Colonic mucosa (tissue), 4 donors: ENCODE measurements around the gene SPANXN5. TPM values are rescaled to one million over a fixed set of nuclear protein-coding genes. Genes with fewer than 3 reads are reported as not detected.
"Not testable (repeated sequence)": the region's sequence is repeated elsewhere in the genome, so short reads cannot be mapped to it uniquely, and the experiment has no call there.

Experiments
- DNase-seq: peaks from one replicate; pipeline ENCODE4 v3.0.0-alpha.2; 2020
- H3K27ac ChIP-seq: fragments of 200-600 bp; one replicate; pipeline ENCODE4 v1.8.0; 2021
- H3K27me3 ChIP-seq: fragments of 200-600 bp; one replicate; pipeline ENCODE4 v1.8.0; 2021
- H3K36me3 ChIP-seq: fragments of 200-600 bp; one replicate; pipeline ENCODE4 v1.8.0; 2021
- H3K4me1 ChIP-seq: fragments of 200-600 bp; one replicate; pipeline ENCODE4 v1.8.0; 2021; ENCODE audit warnings: mild to moderate bottlenecking
- H3K4me3 ChIP-seq: fragments of 200-600 bp; one replicate; pipeline ENCODE4 v1.8.0; 2021
- H3K9ac ChIP-seq, 2 donors: one replicate each; pipeline ENCODE4 v1.7.0; 2013; ENCODE audit warnings: control low read depth in 2 of 2, low read depth in 2 of 2, low read length in 2 of 2
- H3K9me3 ChIP-seq: fragments of 200-600 bp; one replicate; pipeline ENCODE4 v1.8.0; 2021
- intact Hi-C: fragments of 100-400 bp; cut with DNase I; formaldehyde crosslinking; loops from one replicate; pipeline ENCODE4 v1.14.1; 2022
- total RNA-seq, 2 donors: library from RNA; stranded (reverse); fragmentation: NEBNext Ultra II Directional in 1 of 2; extraction: Animal tissue kit (Norgen Biotek cat#: 25700) in 1 of 2; gene quantifications; one replicate each; pipeline ENCODE4 v1.2.1, GENCODE V29; 2021
- TF ChIP-seq, protein P1 (sequence below): fragments of 200-600 bp; IDR thresholded peaks from one replicate; pipeline ENCODE4 v1.8.0; 2022; ENCODE audit warnings: antibody characterized with exemption, mild to moderate bottlenecking
- donor health status: healthy.
- donor health status: DM: no; HTN: no; CAD: no.
- donor health status: DM: no; HTN: no; CAD: no.

The SPANXN5 gene
- total RNA-seq, 2 donors from 2014 or later: not detected

GRCh38 chrX:52819788-52820187, 22.6 kb upstream of the SPANXN5 start:
- DNase-seq: no peak
- Histone ChIP-seq H3K9ac (no peak overlapping the region), H3K27me3 (no peaks in the 10 kb centered on the region), H3K4me1 (no peaks in the 10 kb centered on the region), H3K4me3 (no peak overlapping the region), H3K36me3 (no peaks in the 10 kb centered on the region), H3K27ac (no peak overlapping the region), H3K9me3 (no peaks in the 10 kb centered on the region)
- intact Hi-C loops: no loop called here
- TF ChIP-seq, protein P1, sequence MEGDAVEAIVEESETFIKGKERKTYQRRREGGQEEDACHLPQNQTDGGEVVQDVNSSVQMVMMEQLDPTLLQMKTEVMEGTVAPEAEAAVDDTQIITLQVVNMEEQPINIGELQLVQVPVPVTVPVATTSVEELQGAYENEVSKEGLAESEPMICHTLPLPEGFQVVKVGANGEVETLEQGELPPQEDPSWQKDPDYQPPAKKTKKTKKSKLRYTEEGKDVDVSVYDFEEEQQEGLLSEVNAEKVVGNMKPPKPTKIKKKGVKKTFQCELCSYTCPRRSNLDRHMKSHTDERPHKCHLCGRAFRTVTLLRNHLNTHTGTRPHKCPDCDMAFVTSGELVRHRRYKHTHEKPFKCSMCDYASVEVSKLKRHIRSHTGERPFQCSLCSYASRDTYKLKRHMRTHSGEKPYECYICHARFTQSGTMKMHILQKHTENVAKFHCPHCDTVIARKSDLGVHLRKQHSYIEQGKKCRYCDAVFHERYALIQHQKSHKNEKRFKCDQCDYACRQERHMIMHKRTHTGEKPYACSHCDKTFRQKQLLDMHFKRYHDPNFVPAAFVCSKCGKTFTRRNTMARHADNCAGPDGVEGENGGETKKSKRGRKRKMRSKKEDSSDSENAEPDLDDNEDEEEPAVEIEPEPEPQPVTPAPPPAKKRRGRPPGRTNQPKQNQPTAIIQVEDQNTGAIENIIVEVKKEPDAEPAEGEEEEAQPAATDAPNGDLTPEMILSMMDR: no peak

DNA sequence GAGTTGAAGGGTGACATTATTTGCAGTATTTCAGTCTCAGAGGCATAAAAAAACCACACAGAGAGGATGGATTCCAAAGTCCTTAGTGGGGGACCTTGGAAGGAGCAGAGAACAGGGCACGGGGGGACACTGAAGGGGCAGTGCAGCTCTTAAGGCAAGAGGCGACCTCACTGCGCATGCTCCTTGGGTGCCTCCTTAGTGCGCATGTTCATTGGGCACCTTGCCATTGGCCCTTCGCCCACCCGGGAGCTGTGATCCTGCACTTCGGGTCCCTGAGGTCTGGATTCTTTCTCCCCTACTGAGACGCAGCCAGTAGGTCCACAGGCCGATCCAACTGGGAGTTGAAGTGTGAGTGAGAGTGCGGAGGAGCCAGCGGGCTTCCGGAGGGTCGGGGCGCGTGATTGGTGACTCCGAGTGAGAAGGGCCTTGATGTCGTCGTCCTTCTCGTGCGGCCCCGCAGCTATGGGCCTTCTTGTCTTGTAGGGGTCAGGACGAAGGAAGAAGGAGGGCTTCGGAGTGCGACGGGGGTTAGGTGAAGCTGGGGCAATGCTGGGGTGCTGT, 13.9 kb upstream of the SPANXN5 start, which contains the start of gene XAGE5:
TSS of gene XAGE5 (plus strand) at position 223 of the 561 bp plus-strand sequence. CDS start 1,280 bp downstream, outside the sequence.
- no peak within 1 kb of the TSS for H3K4me3 ChIP-seq
- intact Hi-C loops: no loop called here
- H3K36me3 ChIP-seq: no peaks in the 10 kb centered on the region
- H3K9me3 ChIP-seq: no peaks in the 10 kb centered on the region
- no peaks in the 10 kb centered on the region for H3K4me1 ChIP-seq
- H3K27me3 ChIP-seq: no peaks in the 10 kb centered on the region
- no peak within 1 kb of the TSS for H3K27ac ChIP-seq
- H3K9ac ChIP-seq: no peak within 1 kb of the TSS
- TF ChIP-seq, protein P1: no peak
- no peak for DNase-seq

GRCh38 chrX:52804876-52805275, 7.6 kb upstream of the SPANXN5 start:
- H3K36me3 ChIP-seq, H3K9me3 ChIP-seq, intact Hi-C loops, H3K4me1 ChIP-seq, DNase-seq, H3K9ac ChIP-seq, H3K27ac ChIP-seq, H3K27me3 ChIP-seq, H3K4me3 ChIP-seq: not testable (repeated sequence)

GRCh38 chrX:52773504-52773903, 23.7 kb downstream of the SPANXN5 start:
- intact Hi-C loops, H3K4me1 ChIP-seq, H3K27ac ChIP-seq, H3K36me3 ChIP-seq, H3K9ac ChIP-seq, H3K4me3 ChIP-seq, H3K9me3 ChIP-seq, DNase-seq, H3K27me3 ChIP-seq: not testable (repeated sequence)

- H3K9ac ChIP-seq, H3K36me3 ChIP-seq, DNase-seq, H3K27ac ChIP-seq, intact Hi-C loops, H3K9me3 ChIP-seq, H3K4me3 ChIP-seq, H3K27me3 ChIP-seq, H3K4me1 ChIP-seq: not testable (repeated sequence)
Observed at GRCh38 chrX:52765983-52766382, 31.2 kb downstream of the SPANXN5 start.

- H3K4me3 ChIP-seq, H3K36me3 ChIP-seq, H3K27me3 ChIP-seq, H3K4me1 ChIP-seq, H3K9me3 ChIP-seq, intact Hi-C loops, DNase-seq, H3K9ac ChIP-seq, H3K27ac ChIP-seq: not testable (repeated sequence)
Observed at GRCh38 chrX:52750952-52751351, 46.3 kb downstream of the SPANXN5 start, which contains the start of gene SSX2B. SSX2B (plus strand) TSS chrX:52751252; CDS start chrX:52752681, 1,429 bp downstream.

Other genes with a start within 250 kb of the SPANXN5 start
- not detected for gene SSX7, start 142.5 kb downstream of the SPANXN5 start, total RNA-seq
- gene SSX2, start 90.2 kb downstream of the SPANXN5 start, total RNA-seq: not detected
- gene SSX2B, start 46.2 kb downstream of the SPANXN5 start, total RNA-seq: not detected
- not detected for gene XAGE5, start 13.9 kb upstream of the SPANXN5 start, total RNA-seq
- gene XAGE3, start 70.7 kb upstream of the SPANXN5 start, total RNA-seq: not detected
- gene FAM156B, start 99.9 kb upstream of the SPANXN5 start, total RNA-seq: 10 to 100 TPM in 1 of 2 donors, 1 to 10 TPM in 1; 6.7 to 17.1 TPM
- gene FAM156A, start 161.1 kb upstream of the SPANXN5 start, total RNA-seq: 10 to 100 TPM; 10.8 to 20.0 TPM